Astrocyte (in vitro differentiated cells and primary cell): ENCODE data around the gene LRSAM1. TPM values are rescaled to one million over a fixed set of nuclear protein-coding genes. Genes with fewer than 3 reads are reported as not detected.

Experiments used
- DNase-seq: peaks from one replicate; pipeline ENCODE4 v3.0.0-alpha.2; 2010; ENCODE audit warnings: low read depth
- FAIRE-seq: peaks from 2 replicates; lab custom pipeline; 2011; peaks lifted over from hg19 to GRCh38; lab: Jason Lieb, UNC
- H2AFZ ChIP-seq: 2 replicates; pipeline ENCODE4 v1.6.0; 2012; ENCODE audit warnings: low read depth, low read length, inconsistent platforms
- H3K27ac ChIP-seq: 2 replicates; pipeline ENCODE4 v1.5.1; 2011; ENCODE audit warnings: low read depth, low read length, inconsistent platforms
- H3K27me3 ChIP-seq: 2 replicates; pipeline ENCODE4 v1.6.0; 2011; ENCODE audit warnings: low read length, inconsistent platforms; ENCODE audit not compliant: insufficient read depth
- H3K36me3 ChIP-seq: 2 replicates; pipeline ENCODE4 v1.5.1; 2011; ENCODE audit warnings: low read length, inconsistent platforms; ENCODE audit not compliant: insufficient read depth
- H3K4me1 ChIP-seq: 2 replicates; pipeline ENCODE4 v1.5.1; 2011; ENCODE audit warnings: low read length, inconsistent platforms; ENCODE audit not compliant: insufficient read depth
- H3K4me2 ChIP-seq: 2 replicates; pipeline ENCODE4 v1.6.0; 2012; ENCODE audit warnings: low read length, inconsistent platforms
- H3K4me3 ChIP-seq: 2 replicates; pipeline ENCODE4 v1.5.1; 2011; ENCODE audit warnings: low read depth, mild to moderate bottlenecking, low read length, inconsistent platforms; ENCODE audit not compliant: insufficient read depth
- H3K79me2 ChIP-seq: 2 replicates; pipeline ENCODE4 v1.6.0; 2012; ENCODE audit warnings: mild to moderate bottlenecking, low read length, inconsistent platforms; ENCODE audit not compliant: insufficient read depth
- H3K9ac ChIP-seq: 2 replicates; pipeline ENCODE4 v1.6.0; 2012; ENCODE audit warnings: mild to moderate bottlenecking, low read length, inconsistent platforms
- H3K9me3 ChIP-seq: 2 replicates; pipeline ENCODE4 v1.5.1; 2012; ENCODE audit warnings: low read depth, mild to moderate bottlenecking, low read length, inconsistent platforms; ENCODE audit not compliant: insufficient read depth
- H4K20me1 ChIP-seq: 2 replicates; pipeline ENCODE4 v1.6.0; 2012; ENCODE audit warnings: low read length, inconsistent platforms; ENCODE audit not compliant: insufficient read depth
- H3K27ac Mint-ChIP-seq: one replicate; pipeline ENCODE4 v1.8.0; 2021; ENCODE audit warnings: mild to moderate bottlenecking, mixed read lengths; ENCODE audit not compliant: unreplicated experiment
- H3K27me3 Mint-ChIP-seq: one replicate; pipeline ENCODE4 v1.8.0; 2021; ENCODE audit warnings: low read depth, mixed read lengths; ENCODE audit not compliant: unreplicated experiment
- H3K36me3 Mint-ChIP-seq: one replicate; pipeline ENCODE4 v1.8.0; 2021; ENCODE audit warnings: low read depth, mixed read lengths; ENCODE audit not compliant: unreplicated experiment
- H3K4me1 Mint-ChIP-seq: one replicate; pipeline ENCODE4 v1.8.0; 2021; ENCODE audit warnings: low read depth, mixed read lengths; ENCODE audit not compliant: unreplicated experiment
- H3K4me3 Mint-ChIP-seq: one replicate; pipeline ENCODE4 v1.8.0; 2021; ENCODE audit warnings: mild to moderate bottlenecking, moderate library complexity, mixed read lengths; ENCODE audit not compliant: unreplicated experiment
- H3K9me3 Mint-ChIP-seq: one replicate; pipeline ENCODE4 v1.8.0; 2021; ENCODE audit warnings: mild to moderate bottlenecking, mixed read lengths; ENCODE audit not compliant: unreplicated experiment
- CTCF ChIP-seq: IDR thresholded peaks from 2 replicates; pipeline ENCODE4 v1.5.1; 2011; ENCODE audit warnings: low read depth, mild to moderate bottlenecking, inconsistent platforms, low read length, moderate library complexity; ENCODE audit not compliant: insufficient read depth
- EZH2 ChIP-seq: IDR thresholded peaks from 2 replicates; pipeline ENCODE4 v1.6.1; 2012; ENCODE audit warnings: mild to moderate bottlenecking, low read length, inconsistent platforms; ENCODE audit not compliant: insufficient read depth
- total RNA-seq: library from RNA; stranded (reverse); gene quantifications from 2 replicates; pipeline ENCODE4 v1.2.1, GENCODE V29; 2021

Gene LRSAM1
- total RNA-seq, 1 donor from 2014 or later = 18.7 TPM

GRCh38 chr9:127545196-127546124 lies 94.2 kb downstream of the LRSAM1 start:
- Histone ChIP-seq H3K9me3 (no peaks in the 10 kb centered on the region), H2AFZ (no peak overlapping the region), H3K27ac (peak overlapping the region; percentile 86), H3K27me3 (no peaks in the 10 kb centered on the region), H4K20me1 (peaks cover 93% of the 10 kb centered on the region), H3K9ac (peak overlapping the region; percentile 76), H3K4me2 (peak overlapping the region; percentile 66), H3K36me3 (peaks cover 8% of the 10 kb centered on the region), H3K4me1 (peaks cover 61% of the 10 kb centered on the region), H3K79me2 (peaks cover 100% of the 10 kb centered on the region), H3K4me3 (no peak overlapping the region)
- peak; percentile 79 for DNase-seq
- H3K4me1 Mint-ChIP-seq = peaks cover 52% of the 10 kb centered on the region
- H3K36me3 Mint-ChIP-seq = peaks cover 28% of the 10 kb centered on the region
- FAIRE-seq = no peak
- H3K27ac Mint-ChIP-seq = peak overlapping the region; percentile 88
- H3K4me3 Mint-ChIP-seq = peak overlapping the region; percentile 20
- no peaks in the 10 kb centered on the region for H3K27me3 Mint-ChIP-seq
- TF ChIP-seq EZH2 (no peak), CTCF (no peak)
- H3K9me3 Mint-ChIP-seq = no peaks in the 10 kb centered on the region

GRCh38 chr9:127546125-127546832 lies 95.0 kb downstream of the LRSAM1 start:
- Histone ChIP-seq H3K27ac (peak overlapping the region; percentile 86), H2AFZ (no peak overlapping the region), H3K9me3 (no peaks in the 10 kb centered on the region), H3K36me3 (peaks cover 8% of the 10 kb centered on the region), H3K9ac (peak overlapping the region; percentile 76), H3K27me3 (no peaks in the 10 kb centered on the region), H4K20me1 (peaks cover 91% of the 10 kb centered on the region), H3K79me2 (peaks cover 98% of the 10 kb centered on the region), H3K4me1 (peaks cover 58% of the 10 kb centered on the region), H3K4me2 (peak overlapping the region; percentile 66), H3K4me3 (no peak overlapping the region)
- no peak for DNase-seq
- H3K27ac Mint-ChIP-seq = peak overlapping the region; percentile 89
- H3K4me1 Mint-ChIP-seq = peaks cover 54% of the 10 kb centered on the region
- peaks cover 28% of the 10 kb centered on the region for H3K36me3 Mint-ChIP-seq
- no peaks in the 10 kb centered on the region for H3K9me3 Mint-ChIP-seq
- H3K27me3 Mint-ChIP-seq = no peaks in the 10 kb centered on the region
- no peak for TF ChIP-seq CTCF
- TF ChIP-seq EZH2 = no peak
- no peak for FAIRE-seq
- H3K4me3 Mint-ChIP-seq = peak overlapping the region; percentile 23
